HepG2 (cell line): ENCODE data around the gene ARMH3. TPM values are rescaled to one million over a fixed set of nuclear protein-coding genes. Genes with fewer than 3 reads are reported as not detected.

ENCODE experiments used
- ATAC-seq: fragments of 200-7000 bp; cut with Tn5 transposase; 3 replicates; pipeline ENCODE4 v1.9.1; 2020; ENCODE audit warnings: mild to moderate bottlenecking, moderate library complexity
- BruUV-seq: library from RNA; stranded (reverse); fragments of 400-500 nt; replicated peaks from 2 replicates; lab custom pipeline; 2021; lab: Mats Ljungman, UMichigan
- CTCF ChIA-PET: fragments of 300-600 bp; formaldehyde crosslinking; extraction: SDS; loops from one replicate; lab custom pipeline; 2021; ENCODE audit warnings: low total read pairs, inconsistent platforms, low intra/inter-chr PET ratio; lab: Yijun Ruan, JAX
- POLR2A ChIA-PET: fragments of 350-600 bp; sonication (Branson Sonifier 250); formaldehyde crosslinking; loops from one replicate; lab custom pipeline; 2020; ENCODE audit warnings: antibody characterized with exemption, inconsistent platforms; lab: Yijun Ruan, JAX
- DNase-seq: peaks from one replicate; pipeline ENCODE4 v3.0.0-alpha.2; 2015; ENCODE audit warnings: low spot score
- FAIRE-seq: peaks from 3 replicates; lab custom pipeline; 2011; peaks lifted over from hg19 to GRCh38; lab: Jason Lieb, UNC
- H2AFZ ChIP-seq: one replicate; pipeline ENCODE4 v1.6.1; 2011; ENCODE audit warnings: low read length, inconsistent platforms
- H3K27ac ChIP-seq: fragments of 300-600 bp; 3 replicates; pipeline ENCODE4 v1.8.0; 2011; ENCODE audit warnings: mixed run types, mild to moderate bottlenecking, mixed read lengths, low read length, inconsistent platforms; ENCODE audit not compliant: insufficient read depth; ENCODE audit errors: extremely low read length
- H3K27me3 ChIP-seq, 2 experiments: fragments of 200-600 bp in 1 of 2; 2 replicates in 1 of 2; 3 replicates in 1 of 2; pipeline versions ENCODE4 v1.6.0 to v1.8.0; 2011; ENCODE audit warnings: low read length in 2 of 2, mild to moderate bottlenecking in 2 of 2, moderate library complexity in 2 of 2, inconsistent platforms in 1 of 2; ENCODE audit not compliant: insufficient read depth in 2 of 2, control insufficient read depth in 1 of 2
- H3K36me3 ChIP-seq, 2 experiments: fragments of 200-600 bp in 1 of 2; replicated peaks in 1 of 2; 2 replicates in 1 of 2; 3 replicates in 1 of 2; pipeline versions ENCODE4 v1.5.1 to v1.8.0; 2011; ENCODE audit warnings: low read length in 2 of 2, inconsistent platforms in 1 of 2; ENCODE audit not compliant: insufficient read depth in 2 of 2, control insufficient read depth in 1 of 2
- H3K4me1 ChIP-seq: 2 replicates; pipeline ENCODE4 v1.5.1; 2012; ENCODE audit warnings: low read length, inconsistent platforms; ENCODE audit not compliant: insufficient read depth
- H3K4me2 ChIP-seq: 2 replicates; pipeline ENCODE4 v1.6.0; 2011; ENCODE audit warnings: low read depth, low read length, inconsistent platforms
- H3K4me3 ChIP-seq, 3 experiments: fragments of 200-600 bp in 1 of 3; sonication (generic), shearing (Covaris generic) in 1 of 3; replicated peaks in 1 of 3; 2 replicates each; pipeline ENCODE4 v1.5.1; 2011 to 2016; ENCODE audit warnings: low read length in 3 of 3, inconsistent platforms in 2 of 3, low read depth in 2 of 3, mild to moderate bottlenecking in 2 of 3, control low read depth in 1 of 3, mixed read lengths in 1 of 3; ENCODE audit not compliant: insufficient read depth in 1 of 3
- H3K79me2 ChIP-seq: one replicate; pipeline ENCODE4 v1.6.1; 2011; ENCODE audit warnings: low read length, inconsistent platforms; ENCODE audit not compliant: insufficient read depth
- H3K9ac ChIP-seq: 2 replicates; pipeline ENCODE4 v1.6.0; 2011; ENCODE audit warnings: mild to moderate bottlenecking, low read depth, low read length, inconsistent platforms; ENCODE audit not compliant: insufficient read depth
- H3K9me3 ChIP-seq: 2 replicates; pipeline ENCODE4 v1.5.1; 2012; ENCODE audit warnings: mild to moderate bottlenecking, low read length
- H4K20me1 ChIP-seq: 2 replicates; pipeline ENCODE4 v1.6.0; 2011; ENCODE audit warnings: inconsistent platforms, mild to moderate bottlenecking, low read length, moderate library complexity; ENCODE audit not compliant: insufficient read depth
- AHR ChIP-seq: IDR thresholded peaks from 2 replicates; pipeline ENCODE4 v1.6.1; 2018; ENCODE audit warnings: missing genetic modification reagents, missing compliant biosample characterization
- BATF2 ChIP-seq: sonication (generic); formaldehyde crosslinking; IDR thresholded peaks from 2 replicates; pipeline ENCODE4 v1.8.0; 2022; ENCODE audit warnings: mild to moderate bottlenecking, missing genetic modification reagents, moderate library complexity
- E2F1 ChIP-seq: sonication (generic); formaldehyde crosslinking; IDR thresholded peaks from 2 replicates; pipeline ENCODE4 v1.5.0; 2020; ENCODE audit warnings: missing genetic modification reagents
- FOXO1 ChIP-seq: sonication (generic); formaldehyde crosslinking; IDR thresholded peaks from 2 replicates; pipeline ENCODE4 v1.4.0; 2020; ENCODE audit warnings: missing genetic modification reagents
- KDM1A ChIP-seq: IDR thresholded peaks from 2 replicates; pipeline ENCODE4 v1.6.1; 2016; ENCODE audit warnings: missing compliant biosample characterization
- KDM5B ChIP-seq: sonication (generic); formaldehyde crosslinking; IDR thresholded peaks from 2 replicates; pipeline ENCODE4 v1.4.0; 2020; ENCODE audit warnings: missing genetic modification reagents, mild to moderate bottlenecking, borderline replicate concordance
- NCOA1 ChIP-seq: sonication (generic); formaldehyde crosslinking; IDR thresholded peaks from 2 replicates; pipeline ENCODE4 v1.9.0; 2021; ENCODE audit warnings: missing genetic modification reagents
- NCOA2 ChIP-seq: sonication (generic); formaldehyde crosslinking; IDR thresholded peaks from 2 replicates; pipeline ENCODE4 v1.8.0; 2022; ENCODE audit warnings: inconsistent platforms
- SRSF1 ChIP-seq: fragments of 200-400 bp; formaldehyde crosslinking; optimal IDR thresholded peaks from 2 replicates; pipeline ENCODE3; 2017; ENCODE audit warnings: mild to moderate bottlenecking, low read depth, low read length, moderate library complexity
- TOE1 ChIP-seq: sonication (generic); formaldehyde crosslinking; IDR thresholded peaks from 2 replicates; pipeline ENCODE4 v1.4.0; 2020; ENCODE audit warnings: mild to moderate bottlenecking, missing genetic modification reagents
- UBTF ChIP-seq: sonication (generic); formaldehyde crosslinking; IDR thresholded peaks from 2 replicates; pipeline ENCODE4 v1.4.0; 2020; ENCODE audit warnings: mild to moderate bottlenecking, missing genetic modification reagents
- YEATS4 ChIP-seq: sonication (generic); formaldehyde crosslinking; IDR thresholded peaks from 2 replicates; pipeline ENCODE4 v1.4.0; 2020; ENCODE audit warnings: missing genetic modification reagents, borderline replicate concordance
- ZNF44 ChIP-seq: sonication (generic); formaldehyde crosslinking; IDR thresholded peaks from 2 replicates; pipeline ENCODE4 v1.5.1; 2020; ENCODE audit warnings: mild to moderate bottlenecking, missing genetic modification reagents
- ZNF510 ChIP-seq: sonication (generic); formaldehyde crosslinking; IDR thresholded peaks from 2 replicates; pipeline ENCODE4 v1.4.0; 2020; ENCODE audit warnings: low read depth, mild to moderate bottlenecking, missing genetic modification reagents
- ZNF577 ChIP-seq: sonication (generic); formaldehyde crosslinking; IDR thresholded peaks from 2 replicates; pipeline ENCODE4 v1.4.0; 2020; ENCODE audit warnings: mild to moderate bottlenecking, low read depth, missing genetic modification reagents, borderline replicate concordance
- ZNF879 ChIP-seq: sonication (generic); formaldehyde crosslinking; IDR thresholded peaks from 2 replicates; pipeline ENCODE4 v1.8.1; 2023; ENCODE audit warnings: missing genetic modification reagents
- ZSCAN21 ChIP-seq: sonication (generic); formaldehyde crosslinking; IDR thresholded peaks from 2 replicates; pipeline ENCODE4 v1.8.0; 2022; ENCODE audit warnings: mild to moderate bottlenecking, missing genetic modification reagents, moderate library complexity, borderline replicate concordance
- ZSCAN29 ChIP-seq: sonication (generic); formaldehyde crosslinking; conservative IDR thresholded peaks from 2 replicates; pipeline ENCODE4 v1.4.0; 2020; ENCODE audit warnings: mild to moderate bottlenecking, missing genetic modification reagents
- WGBS: methylation state at CpG from one replicate; pipeline ENCODE4 v1.1.6; 2017; ENCODE audit warnings: low lambda C conversion rate; 5-methylcytosine and 5-hydroxymethylcytosine counted together
- in situ Hi-C: cut with HindIII; loops from 2 replicates; pipeline ENCODE4 v1.10.0; 2017; ENCODE audit warnings: low pct_unique_long_range_greater_than_20kb; ENCODE audit not compliant: extremely low pct_ligation_motif_present
- intact Hi-C: fragments of 100-400 bp; cut with micrococcal nuclease; formaldehyde crosslinking; loops from one replicate; pipeline ENCODE4 v1.10.0; 2022; ENCODE audit not compliant: unreplicated experiment
- polyA plus RNA-seq, 8 experiments: library from polyadenylated mRNA; depleted of rRNA in 3 of 8; stranded (reverse) in 7 of 8; unstranded in 1 of 8; fragments of >200 nt; fragmentation: Illumina TruSeq in 4 of 8; extraction: Trizol in 4 of 8; gene quantifications; 2 replicates each; pipeline versions ENCODE4 v1.2.1 to v1.2.3, GENCODE V29; 2011 to 2016; ENCODE audit warnings: low read depth in 4 of 8, missing spikeins in 1 of 8, mixed read lengths in 1 of 8; ENCODE audit not compliant: insufficient read depth in 1 of 8
- total RNA-seq, 5 experiments: library from RNA; depleted of rRNA; stranded (reverse); fragments of >200 nt; fragmentation: Illumina TruSeq; extraction: Trizol; gene quantifications; 2 replicates each; pipeline ENCODE4 v1.2.3, GENCODE V29; 2016; ENCODE audit warnings: low read depth in 1 of 5

Gene ARMH3
- total and polyA plus RNA-seq, 2 of the 13 experiments (the other 11 are each of a cell fraction or from before 2014, with no cell fraction given): 8.4 to 16.9 TPM

- TF ChIP-seq BATF2 (CRISPR knock-in tag) (no peak), ZSCAN29 (CRISPR knock-in tag) (no peak), AHR (CRISPR knock-in tag) (no peak), E2F1 (CRISPR knock-in tag) (no peak), SRSF1 (no peak), NCOA1 (CRISPR knock-in tag) (no peak), KDM5B (no peak), KDM1A (CRISPR knock-in tag) (no peak)
- TF ChIP-seq, all 625 proteins: peak for 0
Observed at GRCh38 chr10:101896225-101896877, 159.6 kb downstream of the ARMH3 start (continued).

GRCh38 chr10:101895781-101896180 is 160.2 kb downstream of the ARMH3 start:
- H3K27me3 ChIP-seq: no peaks in the 10 kb centered on the region
- H3K79me2 ChIP-seq: no peaks in the 10 kb centered on the region
- intact Hi-C loops: no loop called here
- TF ChIP-seq ZNF879 (CRISPR knock-in tag) (no peak), NCOA2 (no peak), TOE1 (no peak), UBTF (no peak), ZSCAN21 (CRISPR knock-in tag) (no peak), ZNF510 (CRISPR knock-in tag) (no peak), ZNF577 (CRISPR knock-in tag) (no peak), FOXO1 (no peak), ZNF44 (no peak), YEATS4 (CRISPR knock-in tag) (no peak)
- in situ Hi-C loops: no loop called here
- no peak overlapping the region for H2AFZ ChIP-seq
- no TSS peak for BruUV-seq
- 97% methylated on average over 4 of the region's 4 CpGs for WGBS
- DNase-seq: no peak
- no peak for FAIRE-seq
- ChIA-PET CTCF (no interaction called here), POLR2A (no interaction called here)
- no peaks in the 10 kb centered on the region for H4K20me1 ChIP-seq
- H3K4me1 ChIP-seq: peaks cover 17% of the 10 kb centered on the region
- no peaks in the 10 kb centered on the region for H3K9me3 ChIP-seq
- no peak overlapping the region for H3K4me3 ChIP-seq
- H3K4me2 ChIP-seq: no peak overlapping the region
- no peaks in the 10 kb centered on the region for H3K36me3 ChIP-seq
- no peak overlapping the region for H3K9ac ChIP-seq
- no peak for ATAC-seq
- no peak overlapping the region for H3K27ac ChIP-seq
